ENCODE results near the gene PDE9A.

DNA sequence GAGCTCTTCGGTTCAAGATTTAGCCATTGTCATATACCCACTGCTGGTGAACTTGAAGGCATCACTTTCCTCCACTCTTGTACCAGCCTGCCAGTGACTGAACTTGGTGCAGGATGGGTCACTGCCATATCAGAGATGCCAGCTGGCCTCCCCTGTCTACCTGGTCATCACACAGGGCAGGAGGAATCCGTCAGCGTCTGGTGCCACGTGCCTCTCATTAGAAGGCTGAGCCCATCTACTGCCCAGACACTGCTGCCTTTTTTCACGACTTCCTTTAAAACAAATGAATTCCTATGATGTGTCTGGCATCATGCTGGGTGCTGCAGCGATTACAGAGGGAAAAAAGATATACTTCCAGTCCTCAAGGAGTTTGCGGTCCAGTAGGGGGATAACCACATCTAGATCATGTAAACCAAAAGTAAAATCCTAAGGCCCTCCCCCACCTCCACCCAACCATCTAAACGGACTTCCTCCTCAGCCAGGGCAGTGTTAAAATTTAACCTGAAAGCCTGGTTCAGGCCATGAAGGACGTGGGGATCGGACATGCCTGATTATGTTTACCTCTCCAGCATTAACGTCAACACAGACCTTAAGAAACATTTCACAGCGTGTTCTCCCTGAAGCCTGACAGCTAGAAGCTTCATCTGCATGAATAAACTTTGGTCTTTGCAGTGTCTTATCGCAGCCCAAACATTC lies 29.2 kb upstream of the PDE9A start:
- TF ChIP-seq SIN3A (IDR thresholded peaks at IDR 0.05; ENCODE audit: borderline replicate concordance, insufficient read depth, low read length) (no peak), POLR2AphosphoS5 (IDR thresholded peaks at IDR 0.05; ENCODE audit: low read depth, low read length) (no peak)
- TF ChIP-seq, protein P1, sequence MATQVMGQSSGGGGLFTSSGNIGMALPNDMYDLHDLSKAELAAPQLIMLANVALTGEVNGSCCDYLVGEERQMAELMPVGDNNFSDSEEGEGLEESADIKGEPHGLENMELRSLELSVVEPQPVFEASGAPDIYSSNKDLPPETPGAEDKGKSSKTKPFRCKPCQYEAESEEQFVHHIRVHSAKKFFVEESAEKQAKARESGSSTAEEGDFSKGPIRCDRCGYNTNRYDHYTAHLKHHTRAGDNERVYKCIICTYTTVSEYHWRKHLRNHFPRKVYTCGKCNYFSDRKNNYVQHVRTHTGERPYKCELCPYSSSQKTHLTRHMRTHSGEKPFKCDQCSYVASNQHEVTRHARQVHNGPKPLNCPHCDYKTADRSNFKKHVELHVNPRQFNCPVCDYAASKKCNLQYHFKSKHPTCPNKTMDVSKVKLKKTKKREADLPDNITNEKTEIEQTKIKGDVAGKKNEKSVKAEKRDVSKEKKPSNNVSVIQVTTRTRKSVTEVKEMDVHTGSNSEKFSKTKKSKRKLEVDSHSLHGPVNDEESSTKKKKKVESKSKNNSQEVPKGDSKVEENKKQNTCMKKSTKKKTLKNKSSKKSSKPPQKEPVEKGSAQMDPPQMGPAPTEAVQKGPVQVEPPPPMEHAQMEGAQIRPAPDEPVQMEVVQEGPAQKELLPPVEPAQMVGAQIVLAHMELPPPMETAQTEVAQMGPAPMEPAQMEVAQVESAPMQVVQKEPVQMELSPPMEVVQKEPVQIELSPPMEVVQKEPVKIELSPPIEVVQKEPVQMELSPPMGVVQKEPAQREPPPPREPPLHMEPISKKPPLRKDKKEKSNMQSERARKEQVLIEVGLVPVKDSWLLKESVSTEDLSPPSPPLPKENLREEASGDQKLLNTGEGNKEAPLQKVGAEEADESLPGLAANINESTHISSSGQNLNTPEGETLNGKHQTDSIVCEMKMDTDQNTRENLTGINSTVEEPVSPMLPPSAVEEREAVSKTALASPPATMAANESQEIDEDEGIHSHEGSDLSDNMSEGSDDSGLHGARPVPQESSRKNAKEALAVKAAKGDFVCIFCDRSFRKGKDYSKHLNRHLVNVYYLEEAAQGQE (IDR thresholded peaks at IDR 0.05; ENCODE audit: insufficient read depth in 1 of 2, low read depth in 2 of 2, low read length in 2 of 2): no peak
